Ramos (cell line): ENCODE measurements around the gene REPS1.

Experiments
- in situ Hi-C: fragments of 300-500 bp; cut with MboI; formaldehyde crosslinking; loops from one replicate; pipeline ENCODE4 v1.14.3; 2022; ENCODE audit warnings: low sequenced_read_pairs; ENCODE audit not compliant: unreplicated experiment

Gene REPS1

GRCh38 chr6:138972226-138972665, 15.8 kb downstream of the REPS1 start:
- in situ Hi-C loops: no loop called here

- in situ Hi-C loops: no loop called here
Observed at GRCh38 chr6:138971601-138972000, 16.5 kb downstream of the REPS1 start.

GRCh38 chr6:138970856-138971425, 17.1 kb downstream of the REPS1 start:
- in situ Hi-C loops: no loop called here

GRCh38 chr6:138970159-138970558, 17.9 kb downstream of the REPS1 start:
- in situ Hi-C loops: no loop called here

- in situ Hi-C loops: no loop called here
Observed at GRCh38 chr6:138966870-138967269, 21.2 kb downstream of the REPS1 start.

GRCh38 chr6:138965971-138966370, 22.1 kb downstream of the REPS1 start:
- in situ Hi-C loops: no loop called here

GRCh38 chr6:138965291-138965874, 22.7 kb downstream of the REPS1 start:
- in situ Hi-C loops: no loop called here

GRCh38 chr6:138964012-138964411, 24.0 kb downstream of the REPS1 start:
- in situ Hi-C loops: no loop called here

- in situ Hi-C loops: no loop called here
Observed at GRCh38 chr6:138963531-138963930, 24.5 kb downstream of the REPS1 start.

GRCh38 chr6:138963119-138963518, 24.9 kb downstream of the REPS1 start:
- in situ Hi-C loops: no loop called here

- in situ Hi-C loops: no loop called here
Observed at GRCh38 chr6:138959521-138959920, 28.5 kb downstream of the REPS1 start.

- in situ Hi-C loops: no loop called here
Observed at GRCh38 chr6:138958595-138958994, 29.5 kb downstream of the REPS1 start.

- in situ Hi-C loops: no loop called here
Observed at GRCh38 chr6:138957903-138958302, 30.1 kb downstream of the REPS1 start.

- in situ Hi-C loops: no loop called here
Observed at GRCh38 chr6:138957484-138957883, 30.6 kb downstream of the REPS1 start.

- in situ Hi-C loops: no loop called here
Observed at GRCh38 chr6:138956244-138956924, 31.7 kb downstream of the REPS1 start.

- in situ Hi-C loops: no loop called here
Observed at GRCh38 chr6:138955262-138955661, 32.8 kb downstream of the REPS1 start.

- in situ Hi-C loops: no loop called here
Observed at GRCh38 chr6:138953451-138953850, 34.6 kb downstream of the REPS1 start.

- in situ Hi-C loops: no loop called here
Observed at GRCh38 chr6:138948546-138949179, 39.4 kb downstream of the REPS1 start.

- in situ Hi-C loops: no loop called here
Observed at GRCh38 chr6:138948004-138948403, 40.0 kb downstream of the REPS1 start.

GRCh38 chr6:138945354-138945753, 42.7 kb downstream of the REPS1 start:
- in situ Hi-C loops: no loop called here

- in situ Hi-C loops: no loop called here
Observed at GRCh38 chr6:138944412-138944811, 43.6 kb downstream of the REPS1 start.
